Left lobe of liver (tissue), 2 donors: ENCODE data around the gene SLC15A1. TPM values are rescaled to one million over a fixed set of nuclear protein-coding genes. Genes with fewer than 3 reads are reported as not detected.

ENCODE experiments used
- ATAC-seq: fragments of 200-7000 bp; cut with Tn5 transposase; one replicate; pipeline ENCODE4 v1.9.1; 2020; ENCODE audit warnings: mild to moderate bottlenecking, moderate library complexity
- DNase-seq: peaks from one replicate; pipeline ENCODE4 v3.0.0-alpha.2; 2020; ENCODE audit warnings: low spot score
- total RNA-seq: library from RNA; stranded (reverse); gene quantifications from one replicate; pipeline ENCODE4 v1.2.1, GENCODE V29; 2021
- donor health status: DM: no; HTN: no; CAD: no; lungs with moderate emphysema.
- donor health status: DM: no; HTN: yes; CAD: no.

Gene SLC15A1
- total RNA-seq, 1 donor from 2014 or later = 26.9 TPM

- ATAC-seq (no peak), DNase-seq (no peak)
Measured at GRCh38 chr13:98781905-98782304, 29.4 kb upstream of the SLC15A1 start.

GRCh38 chr13:98781470-98781869 is 29.0 kb upstream of the SLC15A1 start:
- DNase-seq = no peak

DNA sequence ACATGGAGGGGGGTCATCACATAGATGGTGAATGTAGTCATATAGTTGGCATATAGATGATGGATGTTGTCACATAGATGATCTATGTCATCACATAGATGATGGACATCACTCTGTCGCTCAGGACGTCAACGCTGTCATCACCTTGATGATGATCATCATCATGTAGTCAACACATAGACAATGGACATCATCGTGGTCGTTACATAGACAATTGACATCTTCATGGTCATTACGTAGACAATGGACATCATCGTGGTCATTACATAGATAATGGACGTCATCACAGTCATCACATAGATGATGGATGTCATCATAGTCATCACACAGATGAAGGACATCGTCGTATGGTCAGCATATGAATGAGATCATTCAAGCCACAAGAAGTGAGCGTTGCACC is 28.6 kb upstream of the SLC15A1 start:
- ATAC-seq (no peak), DNase-seq (no peak)

More at GRCh38 chr13:98781470-98781869, 29.0 kb upstream of the SLC15A1 start:
- no peak for ATAC-seq

- ATAC-seq (no peak), DNase-seq (no peak)
Measured at GRCh38 chr13:98780451-98780850, 28.0 kb upstream of the SLC15A1 start.

DNA sequence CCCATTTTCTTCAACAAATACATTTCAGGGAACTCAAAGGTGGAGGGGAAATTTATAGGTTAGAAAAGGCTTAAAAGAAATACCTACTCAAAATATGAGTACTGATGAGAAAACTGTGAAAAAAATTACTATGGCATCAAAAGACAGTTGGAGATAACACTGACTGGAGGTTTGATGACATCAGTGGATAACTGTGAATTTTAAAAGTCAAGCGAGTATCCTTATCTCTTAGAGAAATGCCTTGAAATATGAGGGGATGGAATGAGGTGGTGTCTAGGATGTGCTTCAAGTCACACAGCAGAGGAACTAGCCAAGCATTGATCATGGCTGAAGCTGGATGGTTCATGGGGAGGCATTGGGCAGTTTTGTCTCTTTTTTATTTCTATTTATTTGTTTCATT is 27.2 kb upstream of the SLC15A1 start:
- ATAC-seq = no peak
- no peak for DNase-seq

- no peak for DNase-seq
- no peak for ATAC-seq
Measured at GRCh38 chr13:98778749-98779148, 26.3 kb upstream of the SLC15A1 start.

DNA sequence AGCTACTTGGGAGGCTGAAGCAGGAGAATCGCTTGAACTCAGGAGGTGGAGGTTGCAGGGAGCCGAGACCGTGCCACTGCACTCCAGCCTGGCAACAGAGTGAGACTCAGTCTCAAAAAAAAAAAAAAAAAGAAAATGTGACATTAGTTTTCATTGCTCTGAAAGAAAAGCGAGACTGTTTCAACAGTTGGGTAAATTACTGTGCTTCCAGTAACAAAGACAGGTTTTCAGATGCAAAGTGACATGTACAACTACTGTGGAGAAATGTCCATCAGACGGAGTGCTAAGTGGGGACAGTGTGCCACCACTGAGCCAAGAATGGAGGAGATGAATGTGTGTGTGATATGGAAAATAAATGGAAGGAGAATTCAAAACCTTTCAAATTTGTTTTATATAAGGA is 24.2 kb upstream of the SLC15A1 start:
- ATAC-seq (no peak), DNase-seq (no peak)

GRCh38 chr13:98775844-98776598 is 23.5 kb upstream of the SLC15A1 start:
- no peak for ATAC-seq

GRCh38 chr13:98775386-98775785 is 22.9 kb upstream of the SLC15A1 start:
- ATAC-seq (no peak), DNase-seq (no peak)

More at GRCh38 chr13:98775844-98776598, 23.5 kb upstream of the SLC15A1 start:
- no peak for DNase-seq

GRCh38 chr13:98774776-98775175 is 22.3 kb upstream of the SLC15A1 start:
- DNase-seq (no peak), ATAC-seq (no peak)

GRCh38 chr13:98773921-98774320 is 21.4 kb upstream of the SLC15A1 start:
- DNase-seq = no peak
- ATAC-seq = no peak

GRCh38 chr13:98772794-98773452 is 20.5 kb upstream of the SLC15A1 start:
- DNase-seq = no peak
- ATAC-seq = no peak

GRCh38 chr13:98771838-98772611 is 19.6 kb upstream of the SLC15A1 start:
- ATAC-seq = peak; percentile 85

DNA sequence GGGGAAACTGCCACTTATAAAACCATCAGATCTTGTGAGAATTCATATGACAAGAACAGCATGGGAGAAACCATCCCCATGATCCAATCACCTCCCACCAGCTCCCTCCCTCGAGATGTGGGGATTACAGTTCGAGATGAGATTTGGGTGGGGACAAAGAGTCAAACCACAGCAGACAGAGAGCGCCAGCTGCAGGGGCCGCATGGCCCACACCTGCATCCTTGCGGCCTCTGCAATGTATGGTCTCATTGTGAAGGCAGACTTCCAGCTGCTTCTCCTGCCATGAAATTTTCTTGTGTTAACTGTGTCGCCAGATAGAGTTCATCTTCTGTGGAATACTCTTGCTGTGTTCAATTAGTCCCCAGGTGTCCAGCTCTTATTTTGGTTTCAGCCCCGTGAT is 17.3 kb upstream of the SLC15A1 start:
- ATAC-seq (no peak), DNase-seq (no peak)

More at GRCh38 chr13:98771838-98772611, 19.6 kb upstream of the SLC15A1 start:
- no peak for DNase-seq

DNA sequence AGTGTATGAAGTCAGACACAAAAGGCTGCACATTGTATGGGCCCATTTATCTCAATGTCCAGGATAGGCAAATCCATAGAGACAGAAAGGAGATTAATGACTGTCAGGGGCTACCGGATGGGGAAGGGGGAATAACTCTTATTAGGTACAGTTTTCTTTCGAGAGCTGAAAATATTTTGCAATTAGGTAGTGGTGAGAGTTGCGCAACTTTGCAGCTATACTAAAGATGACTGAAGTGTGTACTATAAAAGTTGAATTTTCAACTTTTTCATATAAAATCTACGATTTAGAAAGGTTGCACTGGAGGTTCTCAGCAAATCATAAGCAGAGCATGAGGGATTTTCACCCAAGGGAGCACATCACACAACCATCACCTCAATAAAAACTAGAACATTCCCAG is 16.1 kb upstream of the SLC15A1 start:
- no peak for ATAC-seq

DNA sequence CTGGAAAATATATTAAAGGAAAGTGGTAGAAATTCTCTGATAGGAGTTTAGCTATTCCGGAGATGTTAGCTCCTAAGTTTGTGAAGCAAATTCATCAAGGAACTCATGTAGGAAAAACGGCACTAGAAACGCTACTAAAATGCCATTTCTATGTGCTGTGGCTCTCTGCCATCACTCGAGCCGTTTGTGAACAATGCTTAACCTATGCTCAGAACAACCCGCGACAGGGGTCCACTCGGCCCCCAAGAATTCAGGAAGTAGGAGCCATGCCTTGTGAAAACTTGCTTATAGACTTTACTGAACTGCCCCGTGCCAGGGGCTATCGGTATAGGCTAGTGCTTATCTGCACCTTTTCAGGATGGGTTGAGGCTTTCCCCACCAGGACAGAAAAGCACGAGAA is 14.2 kb upstream of the SLC15A1 start:
- ATAC-seq = no peak

More for the DNA sequence above, 16.1 kb upstream of the SLC15A1 start:
- DNase-seq = no peak

GRCh38 chr13:98765996-98766519 is 13.6 kb upstream of the SLC15A1 start:
- DNase-seq = no peak
- no peak for ATAC-seq

More for the DNA sequence above, 14.2 kb upstream of the SLC15A1 start:
- DNase-seq = no peak

DNA sequence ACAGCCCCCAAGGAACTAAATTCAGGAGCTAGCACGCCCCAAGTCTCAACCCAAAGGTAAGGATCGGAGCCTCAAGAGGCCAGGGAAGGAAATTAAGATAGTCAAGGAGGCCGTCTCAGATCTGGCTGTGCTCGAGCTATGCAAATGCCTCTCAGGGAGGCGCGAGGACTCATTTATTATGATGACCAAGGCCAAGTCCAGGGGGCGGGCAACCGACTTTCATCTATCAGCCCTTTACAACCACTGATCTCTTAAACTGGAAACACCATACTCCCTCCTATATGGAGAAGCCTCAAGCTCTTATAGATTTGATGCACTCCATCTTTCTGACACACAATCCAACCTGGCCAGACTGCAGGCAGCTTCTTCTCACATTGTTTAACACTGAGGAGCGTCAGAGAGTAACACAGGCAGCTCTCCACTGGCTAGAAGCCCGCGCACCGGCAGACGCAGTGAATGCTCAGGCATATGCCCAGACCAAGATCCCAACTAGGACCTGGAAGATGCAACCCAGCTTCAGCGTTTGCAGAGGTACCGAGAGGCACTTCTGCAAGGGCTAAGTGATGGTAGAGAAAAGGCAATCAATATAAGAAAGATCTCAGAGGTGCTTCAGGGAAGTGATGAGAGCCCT is 9.6 kb upstream of the SLC15A1 start:
- DNase-seq (no peak), ATAC-seq (peak; percentile 71)

GRCh38 chr13:98761126-98761985 is 8.9 kb upstream of the SLC15A1 start:
- peak; percentile 83 for ATAC-seq
- peak; percentile 85 for DNase-seq

DNA sequence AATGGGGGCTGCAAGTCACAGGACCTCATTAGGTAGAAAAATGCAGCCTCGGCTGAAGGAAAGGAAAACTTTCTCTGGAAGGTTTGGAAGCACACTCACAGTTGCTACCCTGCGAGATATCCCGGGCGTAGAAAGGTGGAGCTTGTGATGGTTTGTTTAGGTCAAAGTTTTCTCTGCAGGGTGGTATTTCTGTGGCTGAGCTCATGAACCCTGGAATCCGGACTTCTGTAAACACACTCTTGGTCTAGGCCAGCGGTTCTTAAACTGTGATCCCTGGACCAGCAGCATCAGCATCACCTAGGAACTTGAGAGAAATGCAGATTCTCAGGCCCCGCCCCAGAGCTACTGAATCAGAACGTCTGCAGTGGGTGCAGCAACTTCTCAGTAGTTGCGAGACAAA is 3.3 kb upstream of the SLC15A1 start:
- peak; percentile 58 for DNase-seq
- ATAC-seq = peak; percentile 57
